Tibial artery (tissue), 4 donors: ENCODE measurements around the gene GPI.

Source experiments
- DNase-seq, 2 donors: peaks; one replicate each; pipeline ENCODE4 v3.0.0-alpha.2; 2019
- H3K27ac ChIP-seq, 2 donors: fragments of 200-600 bp; sonication (generic) in 1 of 2; 1 replicate in 1 of 2; 2 replicates in 1 of 2; pipeline ENCODE4 v1.5.1; 2018 to 2019; ENCODE audit warnings: mild to moderate bottlenecking in 1 of 2
- H3K27me3 ChIP-seq, 2 donors: fragments of 200-600 bp; sonication (generic) in 1 of 2; one replicate each; pipeline versions ENCODE4 v1.5.1 to v1.6.0; 2016 to 2019
- H3K36me3 ChIP-seq, 3 donors: fragments of 200-600 bp; sonication (generic) in 2 of 3; one replicate each; pipeline ENCODE4 v1.5.1; 2016 to 2019; ENCODE audit warnings: mild to moderate bottlenecking in 2 of 3
- H3K4me1 ChIP-seq, 4 donors: fragments of 200-600 bp; sonication (generic) in 2 of 4; 1 replicate in 3 of 4; 2 replicates in 1 of 4; pipeline ENCODE4 v1.5.1; 2016 to 2019
- H3K4me3 ChIP-seq, 2 donors: fragments of 200-600 bp; sonication (generic) in 1 of 2; 1 replicate in 1 of 2; 2 replicates in 1 of 2; pipeline ENCODE4 v1.5.1; 2018 to 2019; ENCODE audit warnings: mild to moderate bottlenecking in 2 of 2
- H3K9me3 ChIP-seq, 3 donors: fragments of 200-600 bp; sonication (generic) in 1 of 3; one replicate each; pipeline ENCODE4 v1.5.1; 2016 to 2019
- intact Hi-C: fragments of 100-400 bp; cut with DNase I; formaldehyde crosslinking; loops from one replicate; pipeline ENCODE4 v1.15.0; 2023; ENCODE audit warnings: low total_unique reads
- TF ChIP-seq, protein P1 (sequence below), 2 experiments: fragments of 200-600 bp in 1 of 2; fragments of 450-650 bp in 1 of 2; IDR thresholded peaks; one replicate each; pipeline ENCODE4 v1.5.1; 2017 to 2019; ENCODE audit warnings: antibody characterized with exemption in 2 of 2, mild to moderate bottlenecking in 1 of 2, moderate library complexity in 1 of 2

Gene GPI

GRCh38 chr19:34359140-34359953 lies 5.6 kb upstream of the GPI start:
- Histone ChIP-seq H3K4me3 (peak overlapping the region; percentile 47 to 57), H3K4me1 (peaks cover 0 to 15% (median 7%) of the 10 kb centered on the region in 4 donors), H3K27ac (peak overlapping the region; percentile 84 to 87), H3K36me3 (peaks cover 12 to 17% (median 15%) of the 10 kb centered on the region in 3 donors), H3K9me3 (no peaks in the 10 kb centered on the region), H3K27me3 (no peaks in the 10 kb centered on the region)
- TF ChIP-seq, protein P1, sequence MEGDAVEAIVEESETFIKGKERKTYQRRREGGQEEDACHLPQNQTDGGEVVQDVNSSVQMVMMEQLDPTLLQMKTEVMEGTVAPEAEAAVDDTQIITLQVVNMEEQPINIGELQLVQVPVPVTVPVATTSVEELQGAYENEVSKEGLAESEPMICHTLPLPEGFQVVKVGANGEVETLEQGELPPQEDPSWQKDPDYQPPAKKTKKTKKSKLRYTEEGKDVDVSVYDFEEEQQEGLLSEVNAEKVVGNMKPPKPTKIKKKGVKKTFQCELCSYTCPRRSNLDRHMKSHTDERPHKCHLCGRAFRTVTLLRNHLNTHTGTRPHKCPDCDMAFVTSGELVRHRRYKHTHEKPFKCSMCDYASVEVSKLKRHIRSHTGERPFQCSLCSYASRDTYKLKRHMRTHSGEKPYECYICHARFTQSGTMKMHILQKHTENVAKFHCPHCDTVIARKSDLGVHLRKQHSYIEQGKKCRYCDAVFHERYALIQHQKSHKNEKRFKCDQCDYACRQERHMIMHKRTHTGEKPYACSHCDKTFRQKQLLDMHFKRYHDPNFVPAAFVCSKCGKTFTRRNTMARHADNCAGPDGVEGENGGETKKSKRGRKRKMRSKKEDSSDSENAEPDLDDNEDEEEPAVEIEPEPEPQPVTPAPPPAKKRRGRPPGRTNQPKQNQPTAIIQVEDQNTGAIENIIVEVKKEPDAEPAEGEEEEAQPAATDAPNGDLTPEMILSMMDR (IDR thresholded peaks at IDR 0.05) = peak; percentile 48 to 50
- intact Hi-C loops = loop anchor here (5.0 kb wide), 1 partner anchor 143 kb away; no protein-coding TSS in a partner anchor
- peak; percentile 94 to 97 for DNase-seq

- H3K27me3 ChIP-seq = no peaks in the 10 kb centered on the region
- H3K27ac ChIP-seq = peak overlapping the region; percentile 84 to 87
- TF ChIP-seq, protein P1 (IDR thresholded peaks at IDR 0.05) = no peak
- DNase-seq = no peak
- peaks cover 6 to 11% (median 9%) of the 10 kb centered on the region in 3 donors for H3K36me3 ChIP-seq
- no peaks in the 10 kb centered on the region for H3K9me3 ChIP-seq
- intact Hi-C loops = loop anchor here (5.0 kb wide), 2 partner anchors 42 to 142 kb away; partner anchors contain the start of gene PDCD2L
- H3K4me1 ChIP-seq = peaks cover 0 to 19% (median 9%) of the 10 kb centered on the region in 4 donors
- peak overlapping the region; percentile 47 to 57 for H3K4me3 ChIP-seq
Observed at GRCh38 chr19:34359954-34360315, 5.1 kb upstream of the GPI start.

GRCh38 chr19:34360354-34360909 lies 4.6 kb upstream of the GPI start:
- peaks cover 0 to 21% (median 9%) of the 10 kb centered on the region in 4 donors for H3K4me1 ChIP-seq
- no peak for DNase-seq
- H3K27ac ChIP-seq = peak overlapping the region; percentile 84 to 87
- H3K4me3 ChIP-seq = no peak overlapping the region
- peaks cover under 1 to 6% (median 4%) of the 10 kb centered on the region in 3 donors for H3K36me3 ChIP-seq
- H3K9me3 ChIP-seq = no peaks in the 10 kb centered on the region
- intact Hi-C loops = loop anchor here (5.0 kb wide), 1 partner anchor 42 kb away; the partner anchor contains the start of gene PDCD2L
- TF ChIP-seq, protein P1 (IDR thresholded peaks at IDR 0.05) = no peak
- H3K27me3 ChIP-seq = no peaks in the 10 kb centered on the region

GRCh38 chr19:34362679-34363069 lies 2.3 kb upstream of the GPI start:
- TF ChIP-seq, protein P1 (IDR thresholded peaks at IDR 0.05) = no peak
- Histone ChIP-seq H3K27me3 (no peaks in the 10 kb centered on the region), H3K36me3 (peaks cover 0 to 8% (median 2%) of the 10 kb centered on the region in 3 donors), H3K27ac (no peak overlapping the region), H3K4me1 (peaks cover 0 to 41% (median 26%) of the 10 kb centered on the region in 4 donors), H3K9me3 (no peaks in the 10 kb centered on the region), H3K4me3 (no peak overlapping the region)
- intact Hi-C loops = loop anchor here (5.0 kb wide), 1 partner anchor 40 kb away; the partner anchor contains the start of gene PDCD2L
- no peak for DNase-seq

- Histone ChIP-seq H3K9me3 (no peaks in the 10 kb centered on the region), H3K36me3 (peaks cover 0 to 12% (median 6%) of the 10 kb centered on the region in 3 donors), H3K27me3 (no peaks in the 10 kb centered on the region), H3K27ac (no peak overlapping the region), H3K4me1 (peaks cover 0 to 41% (median 27%) of the 10 kb centered on the region in 4 donors), H3K4me3 (no peak overlapping the region)
- TF ChIP-seq, protein P1 (IDR thresholded peaks at IDR 0.05) = no peak
- no peak for DNase-seq
- intact Hi-C loops = loop anchor here (5.0 kb wide), 1 partner anchor 39 kb away; the partner anchor contains the start of gene PDCD2L
Observed at GRCh38 chr19:34363094-34363493, 1.9 kb upstream of the GPI start.
